KOPT-K1 (cell line): ENCODE results near the gene MRPL52.
"Not testable (repeated sequence)": the region's sequence is repeated elsewhere in the genome, so short reads cannot be mapped to it uniquely, and the experiment has no call there.

ENCODE experiments used
- H3K27ac ChIP-seq: fragments of 200-600 bp; sonication (generic); 2 replicates; pipeline ENCODE4 v1.5.1; 2016; ENCODE audit warnings: antibody characterized with exemption, mild to moderate bottlenecking, low read depth, low read length; ENCODE audit not compliant: poor library complexity, severe bottlenecking
- H3K36me3 ChIP-seq: fragments of 200-600 bp; sonication (generic); 2 replicates; pipeline ENCODE4 v1.5.1; 2017; ENCODE audit warnings: antibody characterized with exemption, mild to moderate bottlenecking, low read length, moderate library complexity; ENCODE audit not compliant: insufficient read depth
- H3K9me3 ChIP-seq: fragments of 200-600 bp; sonication (generic); 2 replicates; pipeline ENCODE4 v1.5.1; 2017; ENCODE audit warnings: antibody characterized with exemption, low read length, mild to moderate bottlenecking; ENCODE audit not compliant: insufficient read depth, poor library complexity, severe bottlenecking

MRPL52 gene

DNA sequence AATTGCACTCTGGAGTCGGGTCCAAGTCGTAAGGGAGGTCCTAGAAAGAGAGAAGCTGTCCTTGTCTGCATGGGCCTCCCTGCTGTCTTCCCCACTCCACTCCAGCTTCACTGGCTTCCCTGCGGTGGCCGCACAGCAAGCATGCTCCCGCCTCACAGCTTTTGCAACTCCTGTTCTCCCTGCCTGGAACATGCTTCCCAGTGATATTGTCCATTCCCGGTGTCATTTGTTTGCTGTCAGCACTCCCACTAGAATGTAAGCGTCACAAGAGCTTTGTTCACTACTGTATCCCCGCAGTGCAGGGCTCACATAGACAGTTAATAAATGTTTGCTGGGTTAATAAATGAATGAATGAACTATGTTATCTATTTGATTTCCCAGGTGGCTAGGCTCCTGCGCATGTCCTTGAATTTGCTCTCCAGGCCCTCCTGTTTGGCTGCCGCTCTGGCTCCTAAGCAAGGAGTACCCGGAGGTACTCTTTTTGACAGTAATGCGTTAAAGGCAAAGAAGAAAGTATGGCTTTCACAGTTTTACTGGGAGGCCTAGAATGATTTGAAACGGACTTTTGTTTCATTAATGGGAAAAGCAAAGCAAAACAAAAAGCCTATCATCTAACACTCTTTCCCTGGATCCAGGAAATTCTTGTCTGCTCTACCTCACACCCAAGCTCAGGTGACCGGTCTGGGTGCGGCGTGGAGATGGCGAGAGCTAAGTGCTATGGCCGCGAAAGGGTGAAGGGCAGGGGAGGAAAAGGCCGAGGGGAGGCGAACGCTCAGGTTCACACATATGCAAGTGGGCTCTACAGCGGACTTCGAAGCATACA, 8.3 kb upstream of the MRPL52 start:
- Histone ChIP-seq H3K27ac (no peak overlapping the region), H3K9me3 (no peaks in the 10 kb centered on the region), H3K36me3 (no peaks in the 10 kb centered on the region)

DNA sequence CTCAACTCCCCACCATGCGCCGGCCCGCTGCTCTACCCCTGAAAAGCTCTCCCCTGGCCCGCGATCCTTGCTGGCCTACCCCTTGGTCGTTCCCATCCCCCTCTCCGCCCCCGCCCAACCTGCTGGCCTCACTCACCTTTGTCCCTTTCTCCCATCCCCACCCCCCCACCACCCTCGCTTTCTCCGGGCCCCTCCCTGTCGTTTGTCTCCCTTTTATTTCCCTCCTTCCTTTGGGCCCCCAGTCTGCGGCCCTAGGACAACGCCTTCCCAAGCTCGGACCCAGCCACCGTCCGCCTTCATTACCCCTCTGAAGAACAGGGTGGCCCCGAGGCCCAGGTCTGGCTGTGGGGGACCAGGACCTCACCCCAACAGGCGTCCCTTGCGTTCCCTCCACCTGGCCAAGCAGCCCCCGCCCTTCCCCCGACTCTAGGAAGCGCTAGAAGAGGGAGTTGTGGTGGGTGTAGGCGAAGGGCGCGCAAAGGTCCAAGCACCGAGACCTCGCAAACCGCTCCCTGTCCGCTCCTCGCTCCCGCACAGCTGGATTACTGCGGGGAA, 7.6 kb upstream of the MRPL52 start:
- Histone ChIP-seq H3K36me3 (no peaks in the 10 kb centered on the region), H3K9me3 (no peaks in the 10 kb centered on the region), H3K27ac (no peak overlapping the region)

DNA sequence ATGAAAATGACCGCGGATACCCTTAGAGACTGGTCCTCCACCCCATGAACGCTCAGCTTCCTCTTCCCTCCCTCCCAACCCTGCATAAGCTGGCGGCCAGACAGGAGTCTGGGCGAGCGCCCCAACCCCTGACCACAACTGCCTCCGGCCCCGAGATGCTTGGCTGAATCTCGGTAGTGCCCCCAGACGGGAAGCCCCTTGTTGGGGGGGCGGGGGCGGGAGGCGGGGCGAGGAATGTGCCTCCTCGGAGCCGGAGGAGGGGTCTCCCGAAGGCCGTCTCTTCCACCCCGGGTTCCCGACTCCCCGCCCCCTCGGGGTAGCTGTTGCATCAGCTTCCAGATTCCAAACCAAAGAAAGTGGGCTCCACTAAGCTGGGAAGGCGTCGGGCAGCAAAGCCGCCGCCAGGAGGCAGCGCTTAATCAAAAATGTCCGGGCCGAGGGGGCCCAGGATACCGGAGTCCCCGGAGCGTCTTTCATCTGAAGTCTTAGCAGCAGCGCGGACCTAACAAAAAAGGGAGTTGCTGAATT, 7.1 kb upstream of the MRPL52 start:
- Histone ChIP-seq H3K27ac (no peak overlapping the region), H3K36me3 (no peaks in the 10 kb centered on the region), H3K9me3 (no peaks in the 10 kb centered on the region)

DNA sequence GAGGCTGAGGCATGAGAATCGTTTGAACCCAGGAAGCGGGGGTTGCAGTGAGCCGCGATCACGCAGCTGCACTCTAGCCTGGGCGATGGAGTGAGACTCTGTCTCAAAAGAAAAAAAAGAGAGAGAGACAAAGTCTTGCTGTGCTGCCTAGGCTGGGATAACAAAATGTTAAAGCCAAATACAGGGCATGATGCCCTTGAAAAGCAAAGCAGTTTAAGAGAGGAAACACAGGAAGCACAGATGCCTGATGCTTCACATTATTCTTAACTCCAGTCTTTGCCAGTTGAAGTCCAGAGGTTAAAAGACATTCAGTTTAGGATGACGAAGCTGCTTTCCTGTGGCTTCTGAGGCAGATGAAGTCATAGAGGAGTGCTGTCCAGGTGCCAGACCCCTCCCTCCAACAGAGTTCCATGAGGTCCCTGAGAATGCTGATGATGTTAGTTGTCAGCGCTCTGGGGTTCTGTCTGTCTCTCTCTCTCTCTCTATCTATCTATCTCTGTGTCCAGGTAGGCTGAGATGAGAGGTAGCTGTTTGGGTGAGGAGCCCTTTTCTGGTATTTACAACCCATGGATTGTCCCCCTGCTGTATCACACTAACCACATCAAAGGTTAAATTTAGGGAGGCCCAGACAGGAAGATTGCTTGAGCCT, 4.9 kb upstream of the MRPL52 start:
- H3K27ac ChIP-seq = peak overlapping the region; percentile 31
- H3K9me3 ChIP-seq = no peaks in the 10 kb centered on the region
- H3K36me3 ChIP-seq = no peaks in the 10 kb centered on the region

DNA sequence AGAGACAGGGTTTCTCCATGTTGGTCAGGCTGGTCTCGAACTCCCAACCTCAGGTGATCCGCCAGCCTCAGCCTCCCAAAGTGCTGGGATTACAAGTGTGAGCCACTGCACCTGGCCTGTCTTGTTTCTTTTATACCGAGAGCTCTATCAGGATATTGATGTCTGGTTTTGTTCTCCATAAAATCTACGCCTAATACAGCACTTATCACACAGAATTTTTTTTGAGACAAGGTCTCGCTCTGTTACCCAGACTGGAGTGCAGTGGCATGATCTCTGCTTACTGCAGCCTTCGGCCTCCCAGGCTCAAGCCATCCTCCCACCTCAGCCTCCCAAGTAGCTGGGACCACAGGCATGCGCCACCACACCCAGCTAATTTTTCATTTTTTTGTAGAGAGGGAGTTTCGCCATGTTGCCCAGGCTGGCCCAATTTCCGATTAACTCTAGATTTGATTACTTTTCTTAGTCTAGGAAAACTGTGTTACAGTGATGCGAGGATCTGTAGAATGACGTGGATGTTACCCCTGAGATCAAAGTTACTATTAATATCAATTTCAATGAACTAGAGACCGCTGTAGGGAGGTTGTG, 519 bp upstream of the MRPL52 start:
- peaks cover 26% of the 10 kb centered on the region for H3K36me3 ChIP-seq
- not testable (repeated sequence) for H3K9me3 ChIP-seq
- H3K27ac ChIP-seq = peak overlapping the region; percentile 85

DNA sequence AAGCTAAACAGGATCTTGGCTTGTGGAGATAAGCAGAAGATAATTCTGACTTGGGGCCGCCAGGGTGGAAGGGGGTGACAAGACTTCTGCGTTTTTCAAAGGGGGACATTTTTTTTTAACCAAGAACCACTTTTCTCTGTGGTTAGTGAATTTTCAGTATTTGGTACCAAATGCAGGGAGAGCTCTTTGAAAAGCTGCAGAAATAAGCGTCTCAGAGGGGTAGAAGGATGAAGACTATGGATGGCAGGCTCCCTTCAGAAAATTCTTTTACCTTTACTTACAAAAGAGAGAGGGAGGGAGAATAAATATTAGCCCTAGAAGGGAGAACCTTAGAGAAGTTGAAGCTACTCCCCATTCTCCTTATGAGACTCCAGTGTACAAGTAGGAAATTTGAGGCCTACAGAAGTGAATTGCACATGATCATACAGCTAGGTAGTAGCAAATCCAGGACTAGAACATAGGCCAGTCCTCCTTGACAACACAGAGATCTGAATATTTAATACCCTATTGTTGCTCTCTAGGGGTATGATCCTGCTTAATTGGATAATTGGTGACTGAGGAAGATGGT, 840 bp downstream of the MRPL52 start:
- H3K27ac ChIP-seq = peak overlapping the region; percentile 85
- H3K9me3 ChIP-seq = no peaks in the 10 kb centered on the region
- H3K36me3 ChIP-seq = peaks cover 39% of the 10 kb centered on the region

DNA sequence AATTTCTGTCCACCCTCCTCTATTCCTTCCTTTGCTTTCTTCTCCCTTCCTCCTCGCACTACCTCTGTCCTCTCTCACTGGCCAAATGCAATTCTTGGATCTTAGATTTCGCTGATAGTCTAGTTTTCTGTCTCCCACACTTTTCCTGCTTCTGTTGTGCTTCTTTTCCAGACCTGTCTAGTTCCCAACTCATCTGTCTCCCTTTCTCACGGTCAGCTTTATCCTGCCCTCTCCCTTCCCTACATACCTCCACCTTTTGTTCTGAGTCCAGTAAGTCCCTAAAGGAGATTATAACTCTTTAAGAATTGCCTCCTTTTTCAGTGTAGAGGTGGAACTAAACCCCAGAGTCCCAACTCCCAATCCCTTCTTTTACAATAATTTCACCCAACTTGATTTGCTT, 5.8 kb downstream of the MRPL52 start:
- Histone ChIP-seq H3K27ac (no peak overlapping the region), H3K9me3 (no peaks in the 10 kb centered on the region)

DNA sequence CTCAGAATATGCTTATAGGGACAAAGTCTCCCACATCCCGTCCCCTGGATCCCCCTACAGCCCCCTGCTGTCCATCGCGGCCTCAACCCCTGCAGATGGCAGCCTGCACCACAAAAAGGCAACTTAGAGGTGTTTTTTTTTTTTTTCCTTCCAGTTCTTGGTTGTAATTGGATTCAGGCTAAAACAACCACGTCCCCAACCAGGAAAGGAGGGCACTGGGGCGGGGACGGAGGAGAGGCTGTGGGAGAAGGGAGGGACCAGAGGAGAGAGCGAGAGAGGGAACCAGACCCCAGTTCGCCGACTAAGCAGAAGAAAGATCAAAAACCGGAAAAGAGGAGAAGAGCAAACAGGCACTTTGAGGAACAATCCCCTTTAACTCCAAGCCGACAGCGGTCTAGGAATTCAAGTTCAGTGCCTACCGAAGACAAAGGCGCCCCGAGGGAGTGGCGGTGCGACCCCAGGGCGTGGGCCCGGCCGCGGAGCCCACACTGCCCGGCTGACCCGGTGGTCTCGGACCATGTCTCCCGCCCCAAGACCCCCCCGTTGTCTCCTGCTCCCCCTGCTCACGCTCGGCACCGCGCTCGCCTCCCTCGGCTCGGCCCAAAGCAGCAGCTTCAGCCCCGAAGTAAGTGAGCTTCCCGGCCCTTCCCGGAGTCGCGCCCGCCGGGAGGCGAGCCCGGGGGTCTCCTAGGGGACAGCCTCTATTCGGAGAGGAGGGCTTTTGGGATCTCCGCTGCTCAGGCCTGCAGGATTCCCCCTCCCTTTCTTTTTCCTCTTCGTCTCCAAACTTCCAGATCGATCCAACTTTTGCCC, 6.8 kb downstream of the MRPL52 start, which contains the start of gene MMP14:
MMP14 (plus strand) TSS at position 285 of the 813 bp plus-strand sequence; CDS start at position 518, 233 bp downstream.
- Histone ChIP-seq H3K36me3 (peaks cover 38% of the 10 kb centered on the region), H3K27ac (no peak within 1 kb of the TSS)

More for the DNA sequence above, 5.8 kb downstream of the MRPL52 start:
- H3K36me3 ChIP-seq = peaks cover 41% of the 10 kb centered on the region

DNA sequence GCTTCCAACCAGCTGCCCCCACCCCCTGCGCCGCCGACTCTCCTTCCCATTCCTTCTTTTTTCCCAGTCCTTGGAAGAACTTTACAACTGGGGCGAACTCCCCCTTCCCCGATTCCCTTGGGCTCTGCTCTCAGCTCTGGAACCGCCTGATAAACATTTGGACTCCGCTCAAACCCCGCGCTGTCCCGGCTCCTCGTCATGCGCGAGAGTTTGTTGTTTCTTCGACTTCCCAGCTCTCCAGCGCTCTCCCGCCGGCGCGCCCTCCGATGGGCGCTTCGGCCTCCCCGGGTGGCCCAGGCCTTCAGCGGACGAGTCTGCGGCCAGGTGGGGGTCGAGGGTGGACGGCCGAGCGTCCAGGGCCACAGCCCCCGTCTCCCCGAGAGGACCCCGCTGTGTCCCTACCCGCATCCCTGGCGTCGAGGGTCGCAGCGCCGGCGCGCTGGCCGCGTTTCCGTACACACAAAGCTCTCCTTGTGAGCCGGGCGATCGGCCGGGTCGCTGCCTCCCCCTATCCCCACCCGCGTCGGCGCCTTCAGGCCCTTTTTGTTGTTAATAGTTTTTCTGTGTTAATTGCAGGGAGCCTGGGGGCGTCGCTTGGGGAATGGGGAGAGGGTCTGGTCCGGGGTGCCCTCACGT, 7.5 kb downstream of the MRPL52 start:
- no peak overlapping the region for H3K27ac ChIP-seq
- H3K36me3 ChIP-seq = peaks cover 31% of the 10 kb centered on the region
- no peaks in the 10 kb centered on the region for H3K9me3 ChIP-seq

More for the DNA sequence above, 6.8 kb downstream of the MRPL52 start, which contains the start of gene MMP14:
- H3K9me3 ChIP-seq = no peaks in the 10 kb centered on the region

DNA sequence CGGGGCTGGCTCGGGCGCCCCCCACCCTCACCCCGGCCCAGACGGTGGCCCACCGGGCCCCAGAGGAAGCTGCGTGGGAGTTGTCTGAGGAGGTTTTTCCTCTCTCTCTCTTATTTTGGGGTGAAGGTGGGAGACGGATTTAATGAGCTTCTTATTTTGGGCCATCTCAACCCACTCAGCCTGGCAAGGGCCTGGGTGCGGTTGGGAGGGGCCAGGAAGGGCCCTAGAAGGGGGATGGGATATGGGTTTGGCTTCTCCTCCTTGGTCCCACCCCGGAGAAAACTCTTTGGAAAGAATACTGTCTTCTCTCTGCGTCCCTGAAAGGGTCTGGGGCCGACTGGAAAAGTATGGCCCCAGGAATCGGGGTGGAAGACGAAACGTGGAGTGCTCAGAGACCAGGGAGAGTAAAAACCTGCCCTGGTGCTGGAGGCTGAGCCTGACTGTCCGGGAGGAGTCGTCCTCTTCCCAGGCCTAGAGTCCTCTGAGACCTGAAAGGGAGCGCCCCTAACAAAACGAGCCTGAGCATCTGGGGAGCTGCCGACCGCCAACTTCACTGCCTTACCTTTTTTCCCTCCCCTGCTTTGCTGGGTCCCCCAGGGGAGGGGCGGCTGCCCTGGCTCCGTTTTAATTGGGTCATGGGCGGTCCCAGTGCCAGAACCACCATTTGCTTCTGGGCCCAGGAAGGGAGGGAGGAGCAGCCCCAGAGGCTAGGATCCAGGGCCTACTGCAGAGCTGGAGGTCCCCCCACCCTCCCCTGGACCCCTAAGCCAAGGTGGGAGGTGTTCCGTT, 8.3 kb downstream of the MRPL52 start:
- Histone ChIP-seq H3K36me3 (peaks cover 27% of the 10 kb centered on the region), H3K27ac (no peak overlapping the region), H3K9me3 (no peaks in the 10 kb centered on the region)

DNA sequence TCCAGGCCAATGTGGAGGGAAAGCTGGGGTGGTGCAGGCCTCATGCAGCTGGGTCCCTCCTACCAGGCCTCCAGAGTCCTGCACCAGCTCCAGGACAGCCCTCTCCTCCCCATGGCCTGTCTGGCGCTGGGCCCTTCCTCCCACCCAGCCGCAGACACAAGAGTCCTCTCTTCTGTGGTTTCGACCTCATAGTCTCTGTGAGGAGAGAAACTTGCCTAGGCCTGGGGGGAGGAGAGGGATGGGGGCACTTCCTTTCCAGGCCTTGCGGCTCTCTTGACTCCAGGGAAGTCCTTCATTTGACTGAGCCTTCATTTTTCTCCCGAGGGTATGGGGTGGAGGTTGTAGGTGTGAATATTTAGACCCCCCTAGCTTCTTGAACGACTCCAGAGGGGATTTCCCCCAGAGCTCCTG, 8.9 kb downstream of the MRPL52 start:
- no peaks in the 10 kb centered on the region for H3K9me3 ChIP-seq
- no peak overlapping the region for H3K27ac ChIP-seq
- H3K36me3 ChIP-seq = peaks cover 21% of the 10 kb centered on the region

DNA sequence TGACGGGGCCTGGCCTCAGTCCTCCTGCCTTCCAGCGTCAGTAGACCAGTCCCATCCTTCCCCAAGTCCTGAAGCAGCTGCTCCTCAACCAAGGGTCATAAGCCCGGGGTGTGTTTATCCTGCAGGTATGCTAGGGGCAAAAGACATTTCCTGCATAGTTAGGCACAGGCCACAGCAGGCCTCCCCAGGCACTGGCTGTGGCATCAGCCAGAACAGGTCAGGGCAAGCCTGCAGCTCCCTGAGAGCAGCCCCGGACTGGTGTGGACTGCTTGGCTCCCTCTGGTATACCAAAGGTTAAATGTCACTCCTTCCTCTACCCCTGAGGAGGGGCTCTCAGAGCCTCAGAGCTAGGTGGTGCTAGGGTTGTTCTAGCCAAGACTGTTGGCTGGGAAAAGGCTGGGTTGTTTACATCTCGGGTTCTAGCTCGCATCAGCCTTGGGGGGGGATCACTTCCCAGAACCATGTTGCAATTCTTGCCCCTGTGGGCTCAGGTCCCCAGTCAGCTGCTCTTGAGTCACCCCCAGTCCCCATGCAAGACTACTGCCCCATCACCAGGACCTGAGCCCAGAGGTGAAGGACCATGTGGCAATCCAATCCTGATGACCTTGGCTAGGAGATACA, 9.6 kb downstream of the MRPL52 start:
- H3K27ac ChIP-seq = no peak overlapping the region
- H3K36me3 ChIP-seq = peaks cover 14% of the 10 kb centered on the region
- H3K9me3 ChIP-seq = no peaks in the 10 kb centered on the region

DNA sequence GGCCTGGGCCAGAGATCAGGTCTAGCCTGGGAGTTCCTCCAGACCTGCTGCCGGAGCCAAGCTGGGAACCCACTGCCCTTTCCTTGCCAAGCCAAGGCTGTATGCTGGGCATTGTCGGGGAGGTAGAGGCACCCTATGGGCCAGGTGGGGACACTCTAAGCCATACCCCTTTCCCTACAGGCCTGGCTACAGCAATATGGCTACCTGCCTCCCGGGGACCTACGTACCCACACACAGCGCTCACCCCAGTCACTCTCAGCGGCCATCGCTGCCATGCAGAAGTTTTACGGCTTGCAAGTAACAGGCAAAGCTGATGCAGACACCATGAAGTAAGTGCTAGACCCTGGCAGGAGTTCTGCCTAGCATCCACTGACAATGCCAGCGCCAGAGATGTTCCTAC, 11.6 kb downstream of the MRPL52 start:
- no peak overlapping the region for H3K27ac ChIP-seq
- H3K9me3 ChIP-seq = no peaks in the 10 kb centered on the region
- no peaks in the 10 kb centered on the region for H3K36me3 ChIP-seq
